B cell (primary cell): ENCODE data around the gene ERBB4. TPM values are rescaled to one million over a fixed set of nuclear protein-coding genes. Genes with fewer than 3 reads are reported as not detected.

ENCODE experiments used
- ATAC-seq: fragments of 200-7000 bp; cut with Tn5 transposase; one replicate; pipeline ENCODE4 v1.10.0; 2021; ENCODE audit warnings: low read depth, mild to moderate bottlenecking, moderate number of reproducible peaks, moderate library complexity
- CTCF ChIA-PET: fragments of 350-600 bp; sonication (Branson Sonifier 250); formaldehyde crosslinking; loops from one replicate; lab custom pipeline; 2021; ENCODE audit warnings: antibody characterized with exemption, inconsistent platforms; lab: Charles Lee
- POLR2A ChIA-PET: fragments of 350-600 bp; sonication (Branson Sonifier 250); formaldehyde crosslinking; loops from one replicate; lab custom pipeline; 2021; ENCODE audit warnings: antibody characterized with exemption; lab: Charles Lee
- DNase-seq: peaks from one replicate; pipeline ENCODE4 v3.0.0; 2013
- H2AFZ ChIP-seq: 2 replicates; pipeline ENCODE4 v1.6.1; 2012; ENCODE audit warnings: mild to moderate bottlenecking, low read depth, low read length; ENCODE audit not compliant: insufficient read depth, poor library complexity, severe bottlenecking
- H3K27ac ChIP-seq, 2 donors: 1 replicate in 1 of 2; 2 replicates in 1 of 2; pipeline ENCODE4 v1.5.1; 2012 to 2013; ENCODE audit warnings: low read length in 2 of 2, mild to moderate bottlenecking in 2 of 2, moderate library complexity in 1 of 2
- H3K27me3 ChIP-seq, 4 experiments: fragments of 200-600 bp in 1 of 4; sonication (generic) in 1 of 4; replicated peaks in 1 of 4; 1 replicate in 2 of 4; 2 replicates in 2 of 4; pipeline versions ENCODE4 v1.6.1 to v1.7.0; 2013 to 2016; ENCODE audit warnings: low read length in 3 of 4, mild to moderate bottlenecking in 2 of 4, mixed read lengths in 1 of 4, moderate library complexity in 1 of 4; ENCODE audit not compliant: insufficient read depth in 4 of 4, control insufficient read depth in 3 of 4; ENCODE audit errors: control extremely low read depth in 1 of 4
- H3K36me3 ChIP-seq, 2 experiments: replicated peaks in 1 of 2; 1 replicate in 1 of 2; 2 replicates in 1 of 2; pipeline versions ENCODE4 v1.6.1 to v1.7.1; 2013; ENCODE audit warnings: low read length in 1 of 2; ENCODE audit not compliant: insufficient read depth in 2 of 2, control insufficient read depth in 1 of 2; ENCODE audit errors: control extremely low read depth in 1 of 2, extremely low read depth in 1 of 2
- H3K4me1 ChIP-seq, 2 donors: fragments of 200-600 bp in 1 of 2; sonication (generic) in 1 of 2; 1 replicate in 1 of 2; 2 replicates in 1 of 2; pipeline versions ENCODE4 v1.5.1 to v1.6.1; 2013 to 2017; ENCODE audit warnings: low read length in 2 of 2; ENCODE audit not compliant: control insufficient read depth in 2 of 2, insufficient read depth in 2 of 2
- H3K4me2 ChIP-seq: replicated peaks from 2 replicates; pipeline ENCODE3; 2012; ENCODE audit warnings: mild to moderate bottlenecking, low read depth, low read length; ENCODE audit not compliant: poor library complexity, severe bottlenecking
- H3K4me3 ChIP-seq, 5 experiments: fragments of 200-600 bp in 1 of 5; sonication (generic) in 1 of 5; 1 replicate in 3 of 5; 2 replicates in 2 of 5; pipeline versions ENCODE4 v1.5.1 to v1.7.0; 2011 to 2016; ENCODE audit warnings: low read length in 4 of 5, mild to moderate bottlenecking in 4 of 5, low read depth in 2 of 5, control low read depth in 1 of 5, moderate library complexity in 1 of 5; ENCODE audit not compliant: insufficient read depth in 1 of 5; ENCODE audit errors: control extremely low read depth in 1 of 5, extremely low read depth in 1 of 5
- H3K79me2 ChIP-seq: fragments of 200-600 bp; sonication (generic); one replicate; pipeline ENCODE4 v1.6.0; 2016; ENCODE audit warnings: low read length; ENCODE audit not compliant: control insufficient read depth, insufficient read depth
- H3K9ac ChIP-seq: fragments of 200-600 bp; sonication (generic); 2 replicates; pipeline ENCODE4 v1.6.1; 2017; ENCODE audit warnings: mild to moderate bottlenecking, low read length, moderate library complexity
- H3K9me3 ChIP-seq, 3 donors: one replicate each; pipeline versions ENCODE4 v1.6.1 to v1.7.1; 2013; ENCODE audit warnings: low read length in 2 of 3; ENCODE audit not compliant: control insufficient read depth in 2 of 3, insufficient read depth in 1 of 3; ENCODE audit errors: control extremely low read depth in 1 of 3
- H4K20me1 ChIP-seq: 2 replicates; pipeline ENCODE4 v1.6.0; 2012; ENCODE audit warnings: mild to moderate bottlenecking, low read length; ENCODE audit not compliant: insufficient read depth, control insufficient read depth, poor library complexity, severe bottlenecking
- H3K27ac Mint-ChIP-seq: one replicate; pipeline ENCODE4 v1.8.0; 2021; ENCODE audit warnings: mixed read lengths
- H3K27me3 Mint-ChIP-seq: one replicate; pipeline ENCODE4 v1.8.0; 2021; ENCODE audit warnings: mixed read lengths
- H3K4me1 Mint-ChIP-seq: one replicate; pipeline ENCODE4 v1.8.0; 2021; ENCODE audit warnings: mixed read lengths
- H3K4me3 Mint-ChIP-seq: one replicate; pipeline ENCODE4 v1.8.0; 2021; ENCODE audit warnings: mixed read lengths
- H3K9me3 Mint-ChIP-seq: one replicate; pipeline ENCODE4 v1.8.0; 2022; ENCODE audit warnings: mixed read lengths; ENCODE audit not compliant: insufficient read depth
- EZH2 ChIP-seq: IDR thresholded peaks from 2 replicates; pipeline ENCODE4 v1.6.1; 2012; ENCODE audit warnings: borderline replicate concordance, low read depth, mild to moderate bottlenecking, moderate library complexity, low read length; ENCODE audit not compliant: insufficient read depth, poor library complexity, severe bottlenecking
- WGBS: methylation state at CpG from one replicate; pipeline ENCODE4 v1.1.5; 2013; ENCODE audit warnings: missing lambda C conversion rate; ENCODE audit not compliant: insufficient coverage; 5-methylcytosine and 5-hydroxymethylcytosine counted together
- intact Hi-C: fragments of 100-400 bp; cut with micrococcal nuclease; formaldehyde crosslinking; loops from one replicate; pipeline ENCODE4 v1.10.0; 2022
- polyA plus RNA-seq: library from polyadenylated mRNA; depleted of rRNA; stranded (reverse); fragments of >200 nt; gene quantifications from 2 replicates; pipeline ENCODE4 v1.2.3, GENCODE V29; 2012
- total RNA-seq, 2 donors: library from RNA; stranded (reverse); fragments of 120-200 nt in 1 of 2; gene quantifications; 1 replicate in 1 of 2; 2 replicates in 1 of 2; pipeline versions ENCODE4 v1.2.3 to v1.2.4, GENCODE V29; 2013 to 2022
- TF ChIP-seq, protein P1 (sequence below): fragments of 200-600 bp; IDR thresholded peaks from one replicate; pipeline ENCODE4 v1.8.0; 2022; ENCODE audit warnings: antibody characterized with exemption, mild to moderate bottlenecking

ERBB4 gene
- total and polyA plus RNA-seq, 2 donors (not counting 1 experiment from before 2014, with no cell fraction given) = not detected

DNA sequence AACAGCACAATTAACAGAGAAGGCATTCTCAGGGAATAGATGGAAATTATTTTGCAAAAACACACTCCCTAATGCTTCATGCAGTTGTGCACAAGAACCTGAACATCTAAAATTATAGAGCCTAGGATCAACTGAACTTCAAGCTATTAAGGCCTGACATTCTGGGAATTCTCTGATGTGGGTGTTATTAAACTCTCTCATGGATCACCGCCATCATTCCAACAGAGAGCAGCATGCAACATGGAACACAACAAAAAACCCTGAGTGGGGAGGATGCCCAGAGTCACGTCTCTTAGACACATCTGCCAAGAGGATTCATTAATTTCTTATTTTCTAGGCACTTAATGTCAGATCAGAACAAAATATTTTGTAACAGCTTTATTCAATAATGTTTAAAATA, 543.8 kb downstream of the ERBB4 start:
- H3K4me1 Mint-ChIP-seq = no peaks in the 10 kb centered on the region
- Histone ChIP-seq H3K4me1 (no peaks in the 10 kb centered on the region), H3K9me3 (no peaks in the 10 kb centered on the region), H4K20me1 (no peaks in the 10 kb centered on the region), H3K27me3 (no peaks in the 10 kb centered on the region), H3K36me3 (no peaks in the 10 kb centered on the region), H3K4me3 (no peak overlapping the region), H3K79me2 (no peaks in the 10 kb centered on the region), H3K9ac (no peak overlapping the region), H3K4me2 (no peak overlapping the region), H2AFZ (no peak overlapping the region), H3K27ac (no peak overlapping the region)
- ChIA-PET CTCF (no interaction called here), POLR2A (no interaction called here)
- no peaks in the 10 kb centered on the region for H3K27me3 Mint-ChIP-seq
- no peak overlapping the region for H3K27ac Mint-ChIP-seq
- no peak for TF ChIP-seq EZH2
- TF ChIP-seq, protein P1, sequence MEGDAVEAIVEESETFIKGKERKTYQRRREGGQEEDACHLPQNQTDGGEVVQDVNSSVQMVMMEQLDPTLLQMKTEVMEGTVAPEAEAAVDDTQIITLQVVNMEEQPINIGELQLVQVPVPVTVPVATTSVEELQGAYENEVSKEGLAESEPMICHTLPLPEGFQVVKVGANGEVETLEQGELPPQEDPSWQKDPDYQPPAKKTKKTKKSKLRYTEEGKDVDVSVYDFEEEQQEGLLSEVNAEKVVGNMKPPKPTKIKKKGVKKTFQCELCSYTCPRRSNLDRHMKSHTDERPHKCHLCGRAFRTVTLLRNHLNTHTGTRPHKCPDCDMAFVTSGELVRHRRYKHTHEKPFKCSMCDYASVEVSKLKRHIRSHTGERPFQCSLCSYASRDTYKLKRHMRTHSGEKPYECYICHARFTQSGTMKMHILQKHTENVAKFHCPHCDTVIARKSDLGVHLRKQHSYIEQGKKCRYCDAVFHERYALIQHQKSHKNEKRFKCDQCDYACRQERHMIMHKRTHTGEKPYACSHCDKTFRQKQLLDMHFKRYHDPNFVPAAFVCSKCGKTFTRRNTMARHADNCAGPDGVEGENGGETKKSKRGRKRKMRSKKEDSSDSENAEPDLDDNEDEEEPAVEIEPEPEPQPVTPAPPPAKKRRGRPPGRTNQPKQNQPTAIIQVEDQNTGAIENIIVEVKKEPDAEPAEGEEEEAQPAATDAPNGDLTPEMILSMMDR = no peak
- no peaks in the 10 kb centered on the region for H3K9me3 Mint-ChIP-seq
- intact Hi-C loops = no loop called here
- DNase-seq (no peak), ATAC-seq (no peak)
- H3K4me3 Mint-ChIP-seq = no peak overlapping the region
- no CpG with 5 or more reads among the region's 2 CpGs for WGBS

DNA sequence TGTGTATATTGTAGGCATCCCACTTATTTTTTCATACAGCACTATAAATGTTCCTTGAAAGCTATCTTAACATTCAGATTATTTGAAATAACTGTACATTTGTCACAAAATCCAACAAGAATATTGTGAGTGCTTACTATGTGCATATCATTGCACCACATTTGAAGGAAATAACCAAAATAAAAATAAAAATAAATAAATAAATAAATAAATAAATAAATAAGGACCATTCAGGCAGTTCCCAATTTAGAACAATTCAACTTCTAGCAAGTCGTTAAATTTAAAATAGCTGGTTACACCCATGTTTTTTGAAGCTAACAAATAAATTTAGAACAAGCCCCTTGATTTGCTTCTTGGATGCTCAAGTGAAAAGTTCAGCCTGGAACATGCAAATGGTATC, 548.3 kb downstream of the ERBB4 start:
- Mint-ChIP-seq H3K4me3 (no peak overlapping the region), H3K4me1 (no peaks in the 10 kb centered on the region), H3K9me3 (no peaks in the 10 kb centered on the region), H3K27me3 (no peaks in the 10 kb centered on the region), H3K27ac (no peak overlapping the region)
- Histone ChIP-seq H3K9me3 (no peaks in the 10 kb centered on the region), H3K9ac (no peak overlapping the region), H3K4me3 (no peak overlapping the region), H3K27me3 (no peaks in the 10 kb centered on the region), H2AFZ (no peak overlapping the region), H3K4me2 (no peak overlapping the region), H3K36me3 (no peaks in the 10 kb centered on the region), H3K4me1 (no peaks in the 10 kb centered on the region), H3K27ac (no peak overlapping the region), H3K79me2 (no peaks in the 10 kb centered on the region), H4K20me1 (no peaks in the 10 kb centered on the region)
- ChIA-PET POLR2A (no interaction called here), CTCF (no interaction called here)
- WGBS = no CpG with 5 or more reads among the region's 1 CpG
- intact Hi-C loops = no loop called here
- DNase-seq (no peak), ATAC-seq (no peak)
- no peak for TF ChIP-seq EZH2
- TF ChIP-seq, protein P1 = no peak
